ENCODE results near the gene PHEX. TPM values are rescaled to one million over a fixed set of nuclear protein-coding genes. Genes with fewer than 3 reads are reported as not detected.
A peak's percentile ranks its signal among the peaks of the same experiment; 100 is the strongest.

Gene PHEX
- polyA plus RNA-seq, 1 experiment, result 0.17 TPM

DNA sequence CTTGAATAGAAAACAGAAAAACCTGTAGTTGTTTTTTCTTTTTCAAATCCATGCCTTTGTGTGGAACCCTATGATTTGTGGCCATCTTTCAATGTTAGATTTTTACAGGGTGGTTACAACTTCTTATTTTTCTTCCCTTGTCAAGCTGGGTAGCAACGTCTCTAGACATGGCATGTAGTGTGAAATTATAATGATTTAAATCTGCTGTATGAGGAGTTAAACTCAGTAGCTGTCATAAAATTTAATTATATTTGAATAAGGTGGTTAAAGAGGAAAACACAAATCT lies 162.5 kb downstream of the PHEX start:
- Histone ChIP-seq H3K36me3 (ENCODE audit: control insufficient read depth, insufficient read depth, low read length) (no peaks in the 10 kb centered on the region), H3K27me3 (ENCODE audit: control insufficient read depth, insufficient read depth, low read length) (no peaks in the 10 kb centered on the region), H3K4me3 (ENCODE audit: low read depth, low read length) (no peak overlapping the region)
- DNase-seq (ENCODE audit: low read depth), result no peak
- ChIA-PET CTCF (interaction anchor here (1.0 to 1.8 kb wide), 4 partner anchors 58 to 209 kb away, joined by 3 to 6 read pairs (median 4); no protein-coding TSS in a partner anchor), POLR2A (interaction anchor here (0.7 kb wide), 1 partner anchor 1622 kb away, joined by 5 read pairs; no protein-coding TSS in a partner anchor)
- TF ChIP-seq, protein P1, sequence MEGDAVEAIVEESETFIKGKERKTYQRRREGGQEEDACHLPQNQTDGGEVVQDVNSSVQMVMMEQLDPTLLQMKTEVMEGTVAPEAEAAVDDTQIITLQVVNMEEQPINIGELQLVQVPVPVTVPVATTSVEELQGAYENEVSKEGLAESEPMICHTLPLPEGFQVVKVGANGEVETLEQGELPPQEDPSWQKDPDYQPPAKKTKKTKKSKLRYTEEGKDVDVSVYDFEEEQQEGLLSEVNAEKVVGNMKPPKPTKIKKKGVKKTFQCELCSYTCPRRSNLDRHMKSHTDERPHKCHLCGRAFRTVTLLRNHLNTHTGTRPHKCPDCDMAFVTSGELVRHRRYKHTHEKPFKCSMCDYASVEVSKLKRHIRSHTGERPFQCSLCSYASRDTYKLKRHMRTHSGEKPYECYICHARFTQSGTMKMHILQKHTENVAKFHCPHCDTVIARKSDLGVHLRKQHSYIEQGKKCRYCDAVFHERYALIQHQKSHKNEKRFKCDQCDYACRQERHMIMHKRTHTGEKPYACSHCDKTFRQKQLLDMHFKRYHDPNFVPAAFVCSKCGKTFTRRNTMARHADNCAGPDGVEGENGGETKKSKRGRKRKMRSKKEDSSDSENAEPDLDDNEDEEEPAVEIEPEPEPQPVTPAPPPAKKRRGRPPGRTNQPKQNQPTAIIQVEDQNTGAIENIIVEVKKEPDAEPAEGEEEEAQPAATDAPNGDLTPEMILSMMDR (IDR thresholded peaks at IDR 0.05; ENCODE audit: insufficient read depth, low read depth, low read length), result no peak

DNA sequence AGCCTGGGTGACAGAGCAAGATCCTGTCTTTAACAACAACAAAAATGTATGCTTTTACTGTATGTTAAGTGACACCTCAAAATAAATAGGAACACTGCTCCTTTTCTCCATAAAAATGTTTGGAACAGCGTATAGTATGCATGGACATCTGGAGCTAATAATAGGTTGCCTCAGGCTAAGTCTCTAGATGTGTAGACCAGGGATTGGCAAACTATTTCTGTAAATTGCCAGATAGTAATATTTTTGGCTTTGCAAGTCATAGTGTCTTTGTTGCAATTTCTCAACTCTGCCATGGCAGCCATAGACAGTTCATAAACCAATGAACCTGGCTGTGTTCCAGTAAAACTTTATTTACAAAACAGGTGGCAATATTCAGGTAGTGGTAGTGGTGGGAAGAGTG lies 164.0 kb downstream of the PHEX start:
- TF ChIP-seq, protein P1 (IDR thresholded peaks at IDR 0.05; ENCODE audit: insufficient read depth, low read depth, low read length), result no peak
- Histone ChIP-seq H3K27me3 (ENCODE audit: control insufficient read depth, insufficient read depth, low read length) (no peaks in the 10 kb centered on the region), H3K4me3 (ENCODE audit: low read depth, low read length) (no peak overlapping the region), H3K36me3 (ENCODE audit: control insufficient read depth, insufficient read depth, low read length) (no peaks in the 10 kb centered on the region)
- DNase-seq (ENCODE audit: low read depth), result peak; percentile 7
- ChIA-PET POLR2A (no interaction called here), CTCF (interaction anchor here (0.5 to 2.0 kb wide), 2 partner anchors 211 to 478 kb away, joined by 3 to 5 read pairs; no protein-coding TSS in a partner anchor)

DNA sequence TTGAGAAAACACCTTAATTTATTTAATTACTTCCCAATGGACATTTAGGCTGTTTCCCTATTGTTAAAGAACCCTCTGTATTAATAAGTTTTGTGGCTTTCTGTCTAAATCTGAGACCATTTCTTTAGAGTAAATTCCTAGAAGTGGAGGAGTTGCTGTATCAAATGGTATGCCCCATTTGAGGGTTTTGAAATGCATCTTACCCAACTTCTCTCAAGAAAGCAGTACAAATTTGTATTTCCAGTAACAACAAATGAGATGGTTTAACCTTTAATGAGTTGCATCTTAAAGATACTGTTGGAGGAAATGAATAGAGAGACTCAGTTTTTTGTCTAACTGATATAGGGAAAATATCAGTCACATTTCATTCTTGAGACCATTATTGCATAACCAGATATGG lies 170.1 kb downstream of the PHEX start:
- H3K4me3 ChIP-seq (ENCODE audit: low read depth, low read length), result no peak overlapping the region
- no peaks in the 10 kb centered on the region for H3K27me3 ChIP-seq (ENCODE audit: control insufficient read depth, insufficient read depth, low read length)
- CTCF ChIA-PET, result no interaction called here
- DNase-seq (ENCODE audit: low read depth), result no peak
- POLR2A ChIA-PET, result no interaction called here
- TF ChIP-seq, protein P1 (IDR thresholded peaks at IDR 0.05; ENCODE audit: insufficient read depth, low read depth, low read length), result no peak
- H3K36me3 ChIP-seq (ENCODE audit: control insufficient read depth, insufficient read depth, low read length), result no peaks in the 10 kb centered on the region

DNA sequence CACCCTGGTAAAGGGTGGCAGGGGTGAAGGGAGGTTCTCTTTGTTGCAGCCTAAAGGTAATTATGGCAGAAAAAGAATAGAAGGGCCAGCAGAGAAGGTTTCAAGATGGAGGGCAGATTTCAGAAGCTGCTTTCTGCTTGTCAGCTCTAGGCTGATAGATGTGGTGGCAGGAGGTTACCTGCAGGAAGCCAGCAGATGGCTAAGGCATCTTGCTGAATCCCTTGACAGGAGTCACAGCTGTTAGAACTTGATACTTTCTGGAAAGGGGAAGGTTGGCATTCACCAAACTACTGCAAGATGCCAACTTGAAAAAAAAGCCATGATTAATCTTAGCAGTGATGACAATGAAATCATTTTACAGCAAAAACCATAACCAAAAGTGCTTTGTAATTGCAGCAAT lies 171.1 kb downstream of the PHEX start:
- TF ChIP-seq, protein P1 (IDR thresholded peaks at IDR 0.05; ENCODE audit: insufficient read depth, low read depth, low read length), result no peak
- H3K36me3 ChIP-seq (ENCODE audit: control insufficient read depth, insufficient read depth, low read length), result no peaks in the 10 kb centered on the region
- ChIA-PET POLR2A (no interaction called here), CTCF (no interaction called here)
- H3K27me3 ChIP-seq (ENCODE audit: control insufficient read depth, insufficient read depth, low read length), result no peaks in the 10 kb centered on the region
- DNase-seq (ENCODE audit: low read depth), result no peak
- no peak overlapping the region for H3K4me3 ChIP-seq (ENCODE audit: low read depth, low read length)

DNA sequence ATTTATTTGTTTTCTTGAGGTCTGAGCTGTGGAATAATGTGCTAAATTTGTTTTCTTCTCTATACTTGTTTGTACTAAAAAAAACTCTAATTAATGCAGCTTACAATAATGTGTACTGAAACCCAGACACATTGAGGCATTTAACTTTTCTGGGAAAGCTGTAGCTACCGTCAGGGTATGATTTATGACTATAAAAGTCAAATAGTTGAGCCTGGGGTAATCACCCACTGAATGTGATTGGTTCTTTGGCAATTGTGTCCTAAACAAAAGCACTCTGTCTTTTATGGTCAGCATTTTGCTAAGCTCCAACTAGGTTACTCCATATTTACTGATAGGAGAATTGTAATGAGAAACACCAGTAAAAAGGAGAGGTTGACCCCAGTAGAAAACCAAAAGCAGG lies 174.7 kb downstream of the PHEX start:
- no peaks in the 10 kb centered on the region for H3K27me3 ChIP-seq (ENCODE audit: control insufficient read depth, insufficient read depth, low read length)
- H3K4me3 ChIP-seq (ENCODE audit: low read depth, low read length), result no peak overlapping the region
- H3K36me3 ChIP-seq (ENCODE audit: control insufficient read depth, insufficient read depth, low read length), result no peaks in the 10 kb centered on the region
- ChIA-PET CTCF (no interaction called here), POLR2A (no interaction called here)
- DNase-seq (ENCODE audit: low read depth), result no peak
- TF ChIP-seq, protein P1 (IDR thresholded peaks at IDR 0.05; ENCODE audit: insufficient read depth, low read depth, low read length), result no peak
